ENCODE results near the gene BATF.

BATF gene

GRCh38 chr14:75525969-75526368 lies 3.7 kb downstream of the BATF start:
- no peak for TF ChIP-seq JUND (IDR thresholded peaks at IDR 0.05; ENCODE audit: low read depth)
- DNase-seq (ENCODE audit: low read depth in 1 of 2, low spot score in 1 of 2) = no peak
- in situ Hi-C loops (cut with HindIII; ENCODE audit: low pct_unique_long_range_greater_than_20kb, low sequenced_read_pairs) = no loop called here

DNA sequence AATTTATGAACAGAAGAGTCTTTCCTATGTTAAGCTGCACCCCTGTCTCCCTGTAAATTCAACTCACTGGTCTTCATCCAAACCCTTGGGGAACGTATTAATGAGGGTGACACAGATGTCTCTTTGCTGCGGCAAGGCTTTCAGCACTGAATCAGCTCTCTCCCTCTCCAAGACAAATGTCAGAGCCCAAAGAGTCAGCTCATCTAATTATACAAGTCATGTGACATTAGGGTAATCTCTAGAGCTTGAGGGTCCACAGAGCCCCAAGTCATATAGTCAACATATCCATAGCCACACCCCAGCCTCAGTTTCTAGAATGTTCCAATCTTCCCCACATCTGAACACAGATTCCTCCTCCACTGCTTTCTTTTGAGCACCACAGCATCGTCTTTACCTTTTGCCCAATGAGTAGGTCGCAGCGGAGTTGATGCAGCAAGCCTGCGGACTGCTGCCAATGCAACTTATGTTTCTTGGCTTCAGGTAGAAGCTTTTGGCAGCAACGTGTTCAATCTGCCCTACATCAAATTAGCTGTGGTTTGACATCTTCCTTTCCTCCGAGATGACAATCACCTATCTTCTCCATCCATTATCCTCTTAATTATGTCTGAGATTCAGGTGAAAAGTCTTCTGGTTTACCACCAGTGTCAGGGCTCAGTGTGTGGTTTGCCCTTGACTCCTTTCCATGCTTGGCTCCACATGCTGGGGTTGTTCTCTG lies 5.3 kb downstream of the BATF start:
- in situ Hi-C loops (cut with HindIII; ENCODE audit: low pct_unique_long_range_greater_than_20kb, low sequenced_read_pairs) = no loop called here
- no peak for DNase-seq (ENCODE audit: low read depth in 1 of 2, low spot score in 1 of 2)
- TF ChIP-seq JUND (IDR thresholded peaks at IDR 0.05; ENCODE audit: low read depth) = no peak

DNA sequence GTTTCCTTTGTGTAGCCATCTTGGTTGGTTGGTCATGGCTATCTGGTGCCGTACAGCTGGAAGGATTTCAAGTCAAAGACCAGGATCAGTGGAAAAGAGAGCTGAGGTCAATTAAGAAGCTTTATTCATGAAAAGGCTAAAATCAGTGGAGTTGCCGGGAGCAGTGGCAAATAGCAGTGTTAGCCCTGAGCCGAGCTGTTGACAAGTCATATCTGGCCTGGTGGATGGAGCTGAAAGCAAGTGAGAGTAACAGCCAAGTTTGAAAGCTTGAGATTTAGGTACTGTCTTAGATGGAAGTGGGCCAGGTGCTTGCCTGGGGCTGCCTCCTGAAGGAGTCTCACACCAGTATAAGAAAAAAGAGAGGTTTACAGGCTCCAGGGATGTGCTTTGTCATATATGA lies 9.0 kb downstream of the BATF start:
- TF ChIP-seq JUND (IDR thresholded peaks at IDR 0.05; ENCODE audit: low read depth) = no peak
- DNase-seq (ENCODE audit: low read depth in 1 of 2, low spot score in 1 of 2) = no peak
- in situ Hi-C loops (cut with HindIII; ENCODE audit: low pct_unique_long_range_greater_than_20kb, low sequenced_read_pairs) = no loop called here

DNA sequence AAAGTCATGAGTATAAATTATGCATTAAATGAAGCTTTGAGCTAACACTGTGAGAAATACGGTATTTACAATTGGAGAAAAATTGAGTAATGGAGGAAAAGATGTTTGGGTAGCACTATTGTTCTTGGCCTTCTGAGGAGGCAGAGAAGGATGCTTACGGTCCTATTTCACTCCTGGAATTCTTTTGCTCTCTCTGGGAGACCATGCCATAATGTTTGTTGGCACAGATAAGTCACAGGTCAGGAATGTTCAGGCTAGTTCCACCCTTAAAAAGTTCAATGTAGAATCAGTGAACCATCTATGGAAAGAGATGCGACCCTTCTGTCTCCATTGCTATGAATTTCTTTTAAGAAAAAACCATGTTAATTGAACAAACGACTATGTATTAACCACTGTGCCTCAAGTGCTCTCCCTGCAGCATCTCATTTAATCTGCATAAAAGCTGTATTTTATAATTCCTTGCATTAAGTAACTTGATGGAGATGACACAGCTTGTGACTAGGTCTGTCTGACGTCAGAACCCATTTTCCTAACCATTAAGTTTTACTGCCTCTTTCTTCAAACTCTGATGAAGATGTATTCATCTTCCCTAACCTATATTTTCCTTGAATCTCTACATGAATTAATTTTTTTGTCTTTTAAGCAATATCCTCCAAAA lies 9.5 kb downstream of the BATF start:
- TF ChIP-seq JUND (IDR thresholded peaks at IDR 0.05; ENCODE audit: low read depth) = no peak
- in situ Hi-C loops (cut with HindIII; ENCODE audit: low pct_unique_long_range_greater_than_20kb, low sequenced_read_pairs) = no loop called here
- DNase-seq (ENCODE audit: low read depth in 1 of 2, low spot score in 1 of 2) = no peak

DNA sequence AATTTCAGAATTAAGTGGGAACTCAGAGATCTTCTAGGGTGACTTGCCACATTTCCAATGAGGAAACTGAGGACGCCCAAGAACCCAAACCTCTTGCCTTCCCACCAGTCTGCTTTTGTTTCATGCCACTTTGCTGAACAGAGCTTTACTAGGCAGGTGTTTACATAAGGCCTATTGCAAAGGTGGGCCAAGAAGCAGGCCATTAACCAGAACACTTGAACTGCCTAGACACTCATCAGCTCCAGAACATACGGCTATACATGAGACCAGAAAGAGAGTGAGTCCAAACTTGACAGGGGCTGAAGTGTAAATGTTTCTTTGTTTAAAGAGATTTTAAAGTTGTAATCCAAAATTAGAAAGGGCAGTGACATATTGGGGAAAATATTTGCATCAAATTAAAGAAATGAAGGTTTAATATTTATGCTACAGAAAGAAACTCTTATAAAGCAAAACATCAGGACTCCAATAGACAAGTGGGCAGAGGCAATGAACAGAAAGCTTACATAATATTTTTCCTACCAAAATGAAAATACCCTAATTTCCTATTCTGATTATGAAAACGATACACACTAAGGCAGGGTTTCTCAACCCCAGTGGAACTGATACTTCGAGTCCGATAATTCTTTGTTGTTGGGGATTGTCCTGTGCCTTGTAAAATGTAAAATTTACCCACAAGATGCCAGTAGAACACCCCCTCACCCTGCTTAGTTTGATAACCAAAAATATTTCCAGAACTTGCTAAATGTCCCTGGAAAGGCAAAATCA lies 11.7 kb downstream of the BATF start:
- TF ChIP-seq JUND (IDR thresholded peaks at IDR 0.05; ENCODE audit: low read depth) = no peak
- no peak for DNase-seq (ENCODE audit: low read depth in 1 of 2, low spot score in 1 of 2)
- in situ Hi-C loops (cut with HindIII; ENCODE audit: low pct_unique_long_range_greater_than_20kb, low sequenced_read_pairs) = no loop called here

GRCh38 chr14:75535164-75535898 lies 13.1 kb downstream of the BATF start:
- in situ Hi-C loops (cut with HindIII; ENCODE audit: low pct_unique_long_range_greater_than_20kb, low sequenced_read_pairs) = no loop called here
- no peak for TF ChIP-seq JUND (IDR thresholded peaks at IDR 0.05; ENCODE audit: low read depth)
- no peak for DNase-seq (ENCODE audit: low read depth in 1 of 2, low spot score in 1 of 2)

- in situ Hi-C loops (cut with HindIII; ENCODE audit: low pct_unique_long_range_greater_than_20kb, low sequenced_read_pairs) = no loop called here
- TF ChIP-seq JUND (IDR thresholded peaks at IDR 0.05; ENCODE audit: low read depth) = no peak
- no peak for DNase-seq (ENCODE audit: low read depth in 1 of 2, low spot score in 1 of 2)
Observed at GRCh38 chr14:75537071-75537470, 14.8 kb downstream of the BATF start.

DNA sequence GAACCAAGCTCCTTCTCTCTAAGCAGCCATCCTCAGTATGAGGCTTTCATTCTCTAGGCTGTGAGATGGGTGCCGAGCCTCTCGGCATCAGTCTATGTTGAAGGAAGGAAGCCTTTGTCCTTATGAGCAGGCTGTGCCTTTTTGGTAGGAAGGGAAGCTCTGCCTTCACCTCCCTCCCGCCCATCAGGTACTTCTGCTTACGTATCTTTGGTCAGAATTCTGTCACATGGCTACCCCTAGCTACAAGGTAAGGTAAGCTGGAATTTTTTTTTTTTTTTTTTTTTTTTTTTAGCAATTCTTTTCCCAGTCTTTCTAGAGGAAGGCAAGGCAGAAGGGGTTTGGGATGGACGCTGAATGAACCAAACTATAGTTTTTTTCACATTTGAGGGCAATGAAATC lies 16.9 kb downstream of the BATF start:
- no peak for DNase-seq (ENCODE audit: low read depth in 1 of 2, low spot score in 1 of 2)
- TF ChIP-seq JUND (IDR thresholded peaks at IDR 0.05; ENCODE audit: low read depth) = no peak
- in situ Hi-C loops (cut with HindIII; ENCODE audit: low pct_unique_long_range_greater_than_20kb, low sequenced_read_pairs) = no loop called here

GRCh38 chr14:75539561-75540478 lies 17.6 kb downstream of the BATF start:
- in situ Hi-C loops (cut with HindIII; ENCODE audit: low pct_unique_long_range_greater_than_20kb, low sequenced_read_pairs) = no loop called here
- TF ChIP-seq JUND (IDR thresholded peaks at IDR 0.05; ENCODE audit: low read depth) = no peak
- DNase-seq (ENCODE audit: low read depth in 1 of 2, low spot score in 1 of 2) = no peak

DNA sequence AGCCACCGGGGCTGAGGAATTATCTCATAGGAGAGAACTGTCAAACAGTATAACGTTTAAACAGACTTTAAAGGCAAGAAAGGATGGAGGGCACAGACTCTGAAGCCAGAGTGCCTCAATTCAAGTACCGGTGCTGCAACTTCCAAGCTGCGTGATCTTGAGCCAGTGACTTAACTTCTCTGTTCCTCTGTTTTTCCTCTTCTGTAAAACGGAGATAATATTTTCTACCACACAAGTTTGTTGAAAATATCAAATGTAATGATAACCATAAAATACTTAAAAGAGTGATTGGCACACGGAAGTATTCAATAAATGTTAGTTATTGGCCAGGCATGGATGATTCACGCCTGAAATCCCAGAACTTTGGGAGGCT lies 18.2 kb downstream of the BATF start:
- no peak for DNase-seq (ENCODE audit: low read depth in 1 of 2, low spot score in 1 of 2)
- TF ChIP-seq JUND (IDR thresholded peaks at IDR 0.05; ENCODE audit: low read depth) = no peak
- in situ Hi-C loops (cut with HindIII; ENCODE audit: low pct_unique_long_range_greater_than_20kb, low sequenced_read_pairs) = no loop called here

- TF ChIP-seq JUND (IDR thresholded peaks at IDR 0.05; ENCODE audit: low read depth) = no peak
- in situ Hi-C loops (cut with HindIII; ENCODE audit: low pct_unique_long_range_greater_than_20kb, low sequenced_read_pairs) = no loop called here
- peak; percentile 67 to 74 for DNase-seq (ENCODE audit: low read depth in 1 of 2, low spot score in 1 of 2)
Observed at GRCh38 chr14:75542588-75543091, 20.4 kb downstream of the BATF start.

Data from T47D (cell line).